Measurements from ENCODE around the gene ADARB2. TPM values are rescaled to one million over a fixed set of nuclear protein-coding genes. Genes with fewer than 3 reads are reported as not detected.
A peak's percentile ranks its signal among the peaks of the same experiment; 100 is the strongest.

ADARB2 gene
- total RNA-seq, 2 donors from 2014 or later = 1.1 to 1.8 TPM

DNA sequence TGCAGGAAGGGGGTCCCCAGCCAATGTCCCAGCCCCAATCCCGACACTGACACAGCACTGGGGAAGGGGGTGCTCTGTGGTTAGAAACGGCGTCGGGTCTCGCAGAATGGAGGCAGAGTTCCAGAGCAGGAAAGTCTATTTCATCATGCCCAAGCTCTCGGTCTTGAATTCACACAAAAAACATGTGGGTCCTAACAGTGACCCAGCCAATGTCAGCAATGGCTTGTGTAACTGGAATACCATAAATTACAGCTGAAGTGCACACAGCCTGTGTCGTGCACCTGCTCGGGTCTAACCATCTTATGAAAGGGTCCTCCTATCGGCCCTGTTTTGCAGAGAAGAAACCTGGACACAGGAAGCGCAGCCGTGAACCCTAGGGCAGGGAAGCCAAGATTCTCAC, 324.1 kb downstream of the ADARB2 start:
- Mint-ChIP-seq H3K9me3 (no peaks in the 10 kb centered on the region), H3K4me1 (no peaks in the 10 kb centered on the region), H3K27ac (no peak overlapping the region), H3K27me3 (ENCODE audit: insufficient read depth) (no peaks in the 10 kb centered on the region), H3K4me3 (no peak overlapping the region), H3K36me3 (ENCODE audit: low read depth) (no peaks in the 10 kb centered on the region)
- no peaks in the 10 kb centered on the region for H3K4me1 ChIP-seq (ENCODE audit: control insufficient read depth, insufficient read depth, low read length)
- no peak overlapping the region for H3K9ac ChIP-seq (ENCODE audit: extremely low read depth, low read length, poor library complexity, severe bottlenecking)
- H3K9me3 ChIP-seq (ENCODE audit: control insufficient read depth, low read length) = no peaks in the 10 kb centered on the region
- TF ChIP-seq, protein P1, sequence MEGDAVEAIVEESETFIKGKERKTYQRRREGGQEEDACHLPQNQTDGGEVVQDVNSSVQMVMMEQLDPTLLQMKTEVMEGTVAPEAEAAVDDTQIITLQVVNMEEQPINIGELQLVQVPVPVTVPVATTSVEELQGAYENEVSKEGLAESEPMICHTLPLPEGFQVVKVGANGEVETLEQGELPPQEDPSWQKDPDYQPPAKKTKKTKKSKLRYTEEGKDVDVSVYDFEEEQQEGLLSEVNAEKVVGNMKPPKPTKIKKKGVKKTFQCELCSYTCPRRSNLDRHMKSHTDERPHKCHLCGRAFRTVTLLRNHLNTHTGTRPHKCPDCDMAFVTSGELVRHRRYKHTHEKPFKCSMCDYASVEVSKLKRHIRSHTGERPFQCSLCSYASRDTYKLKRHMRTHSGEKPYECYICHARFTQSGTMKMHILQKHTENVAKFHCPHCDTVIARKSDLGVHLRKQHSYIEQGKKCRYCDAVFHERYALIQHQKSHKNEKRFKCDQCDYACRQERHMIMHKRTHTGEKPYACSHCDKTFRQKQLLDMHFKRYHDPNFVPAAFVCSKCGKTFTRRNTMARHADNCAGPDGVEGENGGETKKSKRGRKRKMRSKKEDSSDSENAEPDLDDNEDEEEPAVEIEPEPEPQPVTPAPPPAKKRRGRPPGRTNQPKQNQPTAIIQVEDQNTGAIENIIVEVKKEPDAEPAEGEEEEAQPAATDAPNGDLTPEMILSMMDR (conservative IDR thresholded peaks at IDR 0.05) = no peak
- DNase-seq = no peak
- no peaks in the 10 kb centered on the region for H3K27me3 ChIP-seq (ENCODE audit: control insufficient read depth, insufficient read depth, low read length, poor library complexity, severe bottlenecking)
- H3K4me3 ChIP-seq (ENCODE audit: low read length) = no peak overlapping the region
- 86 to 90% methylated on average over 11 of the region's 11 CpGs for WGBS, 2 experiments (ENCODE audit: insufficient coverage in 1 of 2, insufficient read length in 1 of 2)
- H3K36me3 ChIP-seq (ENCODE audit: control insufficient read depth, insufficient read depth, low read length) = no peaks in the 10 kb centered on the region
- H3K27ac ChIP-seq (ENCODE audit: low read depth, low read length) = no peak overlapping the region

DNA sequence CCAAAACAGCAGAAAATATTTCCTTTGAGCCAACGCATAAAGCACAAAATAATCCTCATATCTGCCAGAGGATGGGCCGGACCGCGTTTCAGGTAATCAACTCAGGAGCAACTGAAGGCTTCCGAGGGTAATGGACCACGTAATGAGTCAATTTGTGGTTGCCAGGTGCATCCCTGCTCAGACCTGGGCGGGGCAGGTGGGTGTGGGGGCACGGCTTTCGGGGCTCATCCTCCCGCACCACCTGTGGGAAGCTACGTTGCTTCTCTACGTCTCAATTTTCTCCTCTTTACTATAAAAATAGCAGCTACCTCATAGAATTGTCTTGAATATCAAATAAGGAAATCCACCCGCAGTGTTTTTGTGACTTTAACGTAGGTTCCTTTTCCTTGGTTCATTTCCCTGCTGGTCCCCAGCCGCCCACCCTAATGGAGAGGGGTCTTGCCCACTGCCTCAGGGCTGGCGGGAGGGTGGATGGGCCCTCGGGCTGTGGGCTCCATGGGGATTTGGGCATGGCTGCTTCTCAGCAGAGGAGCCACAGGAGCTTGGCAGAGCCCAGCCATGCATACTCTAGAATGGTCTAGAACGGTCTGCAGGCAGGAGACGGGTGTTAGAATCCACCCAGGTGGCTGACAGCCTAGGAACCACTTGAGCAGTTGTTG, 324.7 kb downstream of the ADARB2 start:
- no peaks in the 10 kb centered on the region for H3K9me3 Mint-ChIP-seq
- Histone ChIP-seq H3K4me1 (ENCODE audit: control insufficient read depth, insufficient read depth, low read length) (no peaks in the 10 kb centered on the region), H3K27me3 (ENCODE audit: control insufficient read depth, insufficient read depth, low read length, poor library complexity, severe bottlenecking) (no peaks in the 10 kb centered on the region), H3K4me3 (ENCODE audit: low read length) (no peak overlapping the region), H3K9ac (ENCODE audit: extremely low read depth, low read length, poor library complexity, severe bottlenecking) (no peak overlapping the region), H3K9me3 (ENCODE audit: control insufficient read depth, low read length) (no peaks in the 10 kb centered on the region), H3K36me3 (ENCODE audit: control insufficient read depth, insufficient read depth, low read length) (no peaks in the 10 kb centered on the region), H3K27ac (ENCODE audit: low read depth, low read length) (no peak overlapping the region)
- H3K4me3 Mint-ChIP-seq = no peak overlapping the region
- TF ChIP-seq, protein P1 (conservative IDR thresholded peaks at IDR 0.05) = no peak
- no peaks in the 10 kb centered on the region for H3K36me3 Mint-ChIP-seq (ENCODE audit: low read depth)
- WGBS, 2 experiments (ENCODE audit: insufficient coverage in 1 of 2, insufficient read length in 1 of 2) = 83 to 88% methylated on average over 18 to 19 of the region's 19 CpGs
- DNase-seq = peak; percentile 33
- H3K27ac Mint-ChIP-seq = no peak overlapping the region
- no peaks in the 10 kb centered on the region for H3K4me1 Mint-ChIP-seq
- no peaks in the 10 kb centered on the region for H3K27me3 Mint-ChIP-seq (ENCODE audit: insufficient read depth)

DNA sequence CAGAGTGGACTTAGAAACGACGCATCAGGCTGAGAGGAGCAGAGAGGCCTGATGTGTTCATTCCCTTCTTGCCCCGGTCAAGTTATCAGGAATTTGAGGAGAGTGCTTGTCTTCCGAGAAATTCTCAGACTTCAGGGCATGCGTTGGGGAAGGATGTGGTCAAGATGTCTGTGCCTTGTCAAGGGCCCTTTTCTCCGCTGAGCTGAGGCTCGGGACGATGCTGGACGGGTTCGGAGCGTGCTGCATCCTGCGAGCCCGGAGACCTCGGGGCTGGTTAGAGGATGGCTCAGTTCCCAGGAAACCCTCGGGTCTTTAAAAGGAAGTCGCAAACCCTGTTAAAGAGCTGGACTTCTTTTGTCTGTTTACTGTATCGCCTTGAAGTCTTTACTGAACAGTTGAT, 325.4 kb downstream of the ADARB2 start:
- H3K36me3 Mint-ChIP-seq (ENCODE audit: low read depth) = no peaks in the 10 kb centered on the region
- H3K9me3 Mint-ChIP-seq = no peaks in the 10 kb centered on the region
- H3K9me3 ChIP-seq (ENCODE audit: control insufficient read depth, low read length) = no peaks in the 10 kb centered on the region
- no peaks in the 10 kb centered on the region for H3K36me3 ChIP-seq (ENCODE audit: control insufficient read depth, insufficient read depth, low read length)
- no peak for DNase-seq
- 93% methylated on average over 14 to 17 of the region's 17 CpGs for WGBS, 2 experiments (ENCODE audit: insufficient coverage in 1 of 2, insufficient read length in 1 of 2)
- H3K27me3 Mint-ChIP-seq (ENCODE audit: insufficient read depth) = no peaks in the 10 kb centered on the region
- H3K27ac ChIP-seq (ENCODE audit: low read depth, low read length) = no peak overlapping the region
- H3K4me1 ChIP-seq (ENCODE audit: control insufficient read depth, insufficient read depth, low read length) = no peaks in the 10 kb centered on the region
- H3K4me3 ChIP-seq (ENCODE audit: low read length) = no peak overlapping the region
- H3K9ac ChIP-seq (ENCODE audit: extremely low read depth, low read length, poor library complexity, severe bottlenecking) = no peak overlapping the region
- TF ChIP-seq, protein P1 (conservative IDR thresholded peaks at IDR 0.05) = no peak
- no peaks in the 10 kb centered on the region for H3K27me3 ChIP-seq (ENCODE audit: control insufficient read depth, insufficient read depth, low read length, poor library complexity, severe bottlenecking)
- H3K27ac Mint-ChIP-seq = no peak overlapping the region
- H3K4me1 Mint-ChIP-seq = no peaks in the 10 kb centered on the region
- H3K4me3 Mint-ChIP-seq = no peak overlapping the region
